D721Med (cell line): ENCODE results near the gene CCL7.
"Not testable (repeated sequence)": the region's sequence is repeated elsewhere in the genome, so short reads cannot be mapped to it uniquely, and the experiment has no call there.

Experiments used
- DNase-seq: peaks from one replicate; pipeline ENCODE4 v3.0.0; 2011; ENCODE audit warnings: low spot score; ENCODE audit not compliant: insufficient read length
- FAIRE-seq: peaks from 2 replicates; lab custom pipeline; 2011; peaks lifted over from hg19 to GRCh38; lab: Jason Lieb, UNC
- TF ChIP-seq, protein P1 (sequence below): IDR thresholded peaks from 2 replicates; pipeline ENCODE4 v1.5.1; 2012; ENCODE audit warnings: mild to moderate bottlenecking, control low read depth; ENCODE audit not compliant: insufficient read depth; ENCODE audit errors: missing control alignments

Gene CCL7

DNA sequence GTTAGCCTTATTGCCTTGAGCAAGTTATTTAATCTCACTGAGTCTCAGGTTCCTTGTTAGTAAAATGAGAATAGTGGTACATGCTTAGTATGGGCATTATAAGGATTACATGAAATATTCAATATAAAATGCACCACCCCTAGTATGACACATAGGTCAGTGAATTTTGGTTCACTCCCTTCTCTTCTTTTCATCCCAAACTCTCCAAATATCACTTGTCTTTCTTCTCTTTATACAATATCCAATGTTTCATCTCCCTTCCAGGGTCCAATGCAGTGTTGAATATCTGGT is 43.3 kb upstream of the CCL7 start:
- FAIRE-seq: no peak
- TF ChIP-seq, protein P1, sequence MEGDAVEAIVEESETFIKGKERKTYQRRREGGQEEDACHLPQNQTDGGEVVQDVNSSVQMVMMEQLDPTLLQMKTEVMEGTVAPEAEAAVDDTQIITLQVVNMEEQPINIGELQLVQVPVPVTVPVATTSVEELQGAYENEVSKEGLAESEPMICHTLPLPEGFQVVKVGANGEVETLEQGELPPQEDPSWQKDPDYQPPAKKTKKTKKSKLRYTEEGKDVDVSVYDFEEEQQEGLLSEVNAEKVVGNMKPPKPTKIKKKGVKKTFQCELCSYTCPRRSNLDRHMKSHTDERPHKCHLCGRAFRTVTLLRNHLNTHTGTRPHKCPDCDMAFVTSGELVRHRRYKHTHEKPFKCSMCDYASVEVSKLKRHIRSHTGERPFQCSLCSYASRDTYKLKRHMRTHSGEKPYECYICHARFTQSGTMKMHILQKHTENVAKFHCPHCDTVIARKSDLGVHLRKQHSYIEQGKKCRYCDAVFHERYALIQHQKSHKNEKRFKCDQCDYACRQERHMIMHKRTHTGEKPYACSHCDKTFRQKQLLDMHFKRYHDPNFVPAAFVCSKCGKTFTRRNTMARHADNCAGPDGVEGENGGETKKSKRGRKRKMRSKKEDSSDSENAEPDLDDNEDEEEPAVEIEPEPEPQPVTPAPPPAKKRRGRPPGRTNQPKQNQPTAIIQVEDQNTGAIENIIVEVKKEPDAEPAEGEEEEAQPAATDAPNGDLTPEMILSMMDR: no peak

DNA sequence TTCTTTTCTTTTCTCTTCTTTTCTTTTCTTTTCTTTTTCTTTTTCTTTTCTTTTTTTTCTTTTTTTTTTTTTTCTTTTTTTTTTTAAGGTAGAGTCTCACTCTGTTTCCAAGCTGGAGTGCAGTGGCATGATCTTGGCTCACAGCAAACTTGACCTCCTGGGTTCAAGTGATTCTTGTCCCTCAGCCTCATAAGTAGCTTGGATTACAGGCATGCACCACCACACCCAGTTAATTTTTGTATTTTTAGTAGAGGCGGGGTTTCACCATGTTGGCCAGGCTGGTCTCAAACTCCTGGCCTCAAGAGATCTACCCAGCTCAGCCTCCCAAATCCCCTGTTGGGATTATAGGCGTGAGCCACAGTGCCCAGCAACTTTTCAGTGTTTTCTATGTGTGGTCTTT is 42.7 kb upstream of the CCL7 start:
- FAIRE-seq, DNase-seq: not testable (repeated sequence)

More for the DNA sequence above, 43.3 kb upstream of the CCL7 start:
- no peak for DNase-seq

DNA sequence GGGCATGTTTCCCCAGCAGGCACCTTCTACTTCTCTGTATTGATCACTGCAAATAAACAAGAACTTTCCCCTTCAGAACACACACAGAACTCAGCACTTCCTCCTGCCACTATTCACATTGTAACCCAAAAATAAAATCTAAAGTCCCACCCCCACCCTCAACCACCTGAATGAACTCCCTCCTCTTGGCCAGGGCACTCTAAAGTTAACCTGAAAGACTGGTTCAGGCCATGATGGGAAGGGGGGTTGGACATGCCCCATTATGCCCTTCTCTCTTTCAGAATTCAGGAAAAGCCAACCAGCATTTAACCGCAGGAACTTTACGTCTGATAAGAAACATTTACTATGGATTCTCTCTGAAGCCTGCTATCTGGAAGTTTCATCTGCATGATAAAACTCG is 42.3 kb upstream of the CCL7 start:
- FAIRE-seq (no peak), DNase-seq (no peak)
- TF ChIP-seq, protein P1: no peak

DNA sequence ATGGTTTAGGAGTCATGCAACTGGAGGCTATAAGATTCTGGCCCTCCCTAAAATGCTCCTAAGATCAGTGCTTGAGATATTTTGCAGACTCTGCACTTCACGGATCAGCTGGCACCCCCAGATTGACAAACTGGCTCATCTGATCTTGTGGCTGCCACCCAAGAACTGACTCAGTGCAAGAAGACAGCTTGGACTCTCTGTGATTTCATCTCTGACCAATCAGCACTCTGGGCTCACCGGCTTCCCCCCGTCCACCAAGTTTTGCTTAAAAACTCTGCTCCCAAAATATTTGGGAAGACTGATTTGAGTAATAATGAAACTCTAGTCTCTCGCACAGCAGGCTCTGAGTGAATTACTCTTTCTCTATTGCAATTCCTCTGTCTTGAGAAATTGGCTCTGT is 41.2 kb upstream of the CCL7 start:
- FAIRE-seq: no peak
- DNase-seq: no peak
- TF ChIP-seq, protein P1: no peak

DNA sequence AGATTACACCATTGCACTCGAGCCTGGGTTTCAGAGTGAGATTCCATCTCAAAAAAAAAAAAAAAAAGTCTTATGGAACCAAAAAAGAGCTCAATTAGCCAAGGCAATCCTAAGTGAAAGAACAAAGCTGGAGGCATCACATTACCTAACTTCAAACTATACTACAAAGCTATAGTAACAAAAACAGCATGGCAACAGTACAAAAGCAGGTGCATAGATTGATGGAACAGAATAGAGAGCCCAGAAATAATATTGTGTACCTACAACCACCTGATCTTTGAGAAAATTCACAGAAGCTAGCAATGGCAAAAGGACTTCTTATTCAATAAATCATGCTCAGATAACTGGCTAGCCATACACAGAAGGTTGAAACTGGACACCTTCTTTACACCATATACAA is 39.7 kb upstream of the CCL7 start:
- TF ChIP-seq, protein P1: no peak
- no peak for DNase-seq
- no peak for FAIRE-seq

DNA sequence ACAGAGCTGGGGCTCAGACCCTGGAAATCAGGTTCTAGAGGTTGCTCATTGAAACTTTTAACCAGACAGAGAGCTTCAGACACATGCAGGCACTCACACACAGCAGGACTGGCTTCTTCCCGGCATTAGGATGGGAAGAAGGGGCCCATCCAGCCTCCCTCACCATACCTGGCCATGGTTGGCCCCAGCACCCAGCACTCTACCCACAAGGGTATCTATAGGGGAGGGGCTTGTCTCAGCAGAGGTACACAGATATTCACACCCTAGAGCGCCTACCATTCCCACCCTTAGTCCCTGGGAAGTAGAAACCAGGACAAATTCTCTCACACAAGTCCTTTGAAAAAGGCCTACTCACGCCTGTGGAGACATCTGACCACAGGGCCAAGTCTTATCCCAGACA is 35.4 kb upstream of the CCL7 start:
- TF ChIP-seq, protein P1: no peak
- no peak for FAIRE-seq
- no peak for DNase-seq

DNA sequence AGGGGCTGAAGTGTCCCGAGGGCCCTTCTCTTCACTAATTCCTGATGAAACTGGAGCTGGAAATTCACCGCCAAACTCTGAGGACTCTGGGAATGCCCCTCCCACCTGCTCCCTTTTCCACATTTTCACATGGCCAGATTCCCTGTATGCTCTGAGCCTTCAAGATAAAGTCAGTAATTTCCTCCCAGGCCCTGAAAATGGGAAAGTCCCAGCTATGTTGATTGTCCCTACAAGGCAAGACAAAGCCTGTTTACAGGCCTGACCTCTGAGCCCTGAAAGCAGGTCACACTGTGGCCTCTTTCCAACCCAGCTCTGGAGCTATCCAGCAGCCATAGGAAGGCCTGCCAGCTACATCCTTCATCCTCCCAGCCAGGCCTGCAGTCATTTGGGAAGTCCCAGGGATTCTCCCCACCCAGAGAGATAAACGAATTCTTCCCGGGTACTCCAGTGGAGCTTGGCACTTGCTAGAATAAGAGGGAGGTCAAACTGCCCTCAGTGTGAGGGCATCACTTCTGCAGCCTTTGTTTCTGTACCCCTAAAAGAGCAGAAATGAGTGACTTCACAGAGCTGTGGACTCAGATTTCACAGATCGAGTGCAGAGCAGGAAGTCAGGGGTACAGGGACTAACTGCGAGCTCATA is 34.5 kb upstream of the CCL7 start:
- DNase-seq (no peak), FAIRE-seq (no peak)
- TF ChIP-seq, protein P1: no peak
